ENCODE results near the gene TMEM120B. TPM values are rescaled to one million over a fixed set of nuclear protein-coding genes. Genes with fewer than 3 reads are reported as not detected.

The TMEM120B gene
- total RNA-seq, 1 experiment from 2014 or later, result 14.2 TPM

GRCh38 chr12:121823101-121823726, 110.7 kb downstream of the TMEM120B start:
- intact Hi-C loops (cut with micrococcal nuclease), result no loop called here
- H3K4me1 Mint-ChIP-seq (ENCODE audit: insufficient read depth, unreplicated experiment), result no peaks in the 10 kb centered on the region
- ChIA-PET CTCF (interaction anchor here (2.1 kb wide), 1 partner anchor 29 kb away, joined by 7 read pairs; the partner anchor contains the start of gene RHOF), POLR2A (interaction anchor here (0.6 kb wide), 1 partner anchor 1472 kb away, joined by 4 read pairs; no protein-coding TSS in a partner anchor)
- H3K27me3 Mint-ChIP-seq (ENCODE audit: insufficient read depth, unreplicated experiment), result no peaks in the 10 kb centered on the region
- no peaks in the 10 kb centered on the region for H3K9me3 Mint-ChIP-seq (ENCODE audit: unreplicated experiment)
- TF ChIP-seq CTCF (IDR thresholded peaks at IDR 0.05; ENCODE audit: unreplicated experiment), result no peak
- no TSS peak for BruUV-seq (replicated peaks)
- H3K36me3 Mint-ChIP-seq (ENCODE audit: insufficient read depth, unreplicated experiment), result peaks cover 85% of the 10 kb centered on the region
- no peak overlapping the region for H3K27ac Mint-ChIP-seq (ENCODE audit: low read depth, unreplicated experiment)
- no peak for DNase-seq (ENCODE audit: unreplicated experiment)
- no peak overlapping the region for H3K4me3 Mint-ChIP-seq (ENCODE audit: unreplicated experiment)

- Mint-ChIP-seq H3K4me3 (ENCODE audit: unreplicated experiment) (no peak overlapping the region), H3K9me3 (ENCODE audit: unreplicated experiment) (no peaks in the 10 kb centered on the region), H3K36me3 (ENCODE audit: insufficient read depth, unreplicated experiment) (peaks cover 85% of the 10 kb centered on the region), H3K4me1 (ENCODE audit: insufficient read depth, unreplicated experiment) (no peaks in the 10 kb centered on the region), H3K27me3 (ENCODE audit: insufficient read depth, unreplicated experiment) (no peaks in the 10 kb centered on the region), H3K27ac (ENCODE audit: low read depth, unreplicated experiment) (no peak overlapping the region)
- no TSS peak for BruUV-seq (replicated peaks)
- ChIA-PET CTCF (interaction anchor here (2.1 kb wide), 1 partner anchor 29 kb away, joined by 7 read pairs; the partner anchor contains the start of gene RHOF), POLR2A (interaction anchor here (0.6 kb wide), 1 partner anchor 1472 kb away, joined by 4 read pairs; no protein-coding TSS in a partner anchor)
- TF ChIP-seq CTCF (IDR thresholded peaks at IDR 0.05; ENCODE audit: unreplicated experiment), result no peak
- intact Hi-C loops (cut with micrococcal nuclease), result no loop called here
- no peak for DNase-seq (ENCODE audit: unreplicated experiment)
Measured at GRCh38 chr12:121823727-121824115, 111.2 kb downstream of the TMEM120B start.

GRCh38 chr12:121825041-121825523, 112.5 kb downstream of the TMEM120B start:
- ChIA-PET CTCF (interaction anchor here (0.7 to 2.1 kb wide), 4 partner anchors 14 to 31 kb away, joined by 3 to 7 read pairs (median 3); partner anchors contain the start of gene RHOF), POLR2A (interaction anchor here (0.9 to 1.1 kb wide), 2 partner anchors 14 to 64 kb away, joined by 3 read pairs; partner anchors contain the start of gene PSMD9)
- no peak for DNase-seq (ENCODE audit: unreplicated experiment)
- no peak for TF ChIP-seq CTCF (IDR thresholded peaks at IDR 0.05; ENCODE audit: unreplicated experiment)
- Mint-ChIP-seq H3K36me3 (ENCODE audit: insufficient read depth, unreplicated experiment) (peaks cover 73% of the 10 kb centered on the region), H3K27me3 (ENCODE audit: insufficient read depth, unreplicated experiment) (no peaks in the 10 kb centered on the region), H3K4me3 (ENCODE audit: unreplicated experiment) (no peak overlapping the region), H3K27ac (ENCODE audit: low read depth, unreplicated experiment) (no peak overlapping the region), H3K9me3 (ENCODE audit: unreplicated experiment) (no peaks in the 10 kb centered on the region), H3K4me1 (ENCODE audit: insufficient read depth, unreplicated experiment) (no peaks in the 10 kb centered on the region)
- no TSS peak for BruUV-seq (replicated peaks)
- intact Hi-C loops (cut with micrococcal nuclease), result no loop called here

DNA sequence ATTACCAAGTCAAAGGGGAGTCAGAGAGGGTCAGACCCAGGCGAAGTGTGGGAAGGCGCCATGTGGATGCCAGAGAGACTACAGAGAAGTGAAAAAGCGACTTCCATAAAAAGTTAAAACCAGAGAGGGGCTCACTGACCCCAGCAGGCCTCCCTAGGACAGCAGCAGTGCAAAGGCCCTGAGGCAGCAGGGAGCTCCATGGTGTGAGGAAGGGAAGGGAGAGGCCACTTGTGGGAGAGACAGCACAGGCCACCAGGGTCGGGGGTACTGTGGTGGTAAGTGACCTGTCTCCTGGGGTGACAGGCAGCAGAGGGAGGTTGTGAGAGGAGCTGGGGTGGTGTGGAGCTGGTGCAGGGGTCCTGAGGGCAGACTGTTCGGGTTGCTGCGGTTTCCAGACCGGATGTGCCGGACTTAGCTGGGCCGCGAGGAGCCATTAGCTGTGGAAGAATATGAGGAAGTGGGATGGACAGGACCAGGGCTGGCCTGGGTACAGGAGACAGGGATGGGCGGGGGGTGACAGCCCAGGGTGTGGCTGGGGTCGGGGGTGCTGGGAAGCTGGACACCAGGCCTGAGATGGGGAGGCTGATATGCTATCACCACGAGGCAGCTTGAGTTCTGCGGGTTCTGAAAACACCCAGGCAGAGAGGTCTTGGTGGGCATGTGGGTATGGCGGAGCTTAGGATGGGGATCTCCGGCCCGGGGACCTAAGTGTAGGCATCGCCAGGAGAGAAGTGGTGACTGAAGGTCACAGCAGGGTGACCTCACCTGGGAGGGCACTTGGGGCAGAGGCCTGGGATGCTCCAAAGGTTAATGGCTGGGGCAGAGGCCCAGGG, 114.0 kb downstream of the TMEM120B start:
- no peak for TF ChIP-seq CTCF (IDR thresholded peaks at IDR 0.05; ENCODE audit: unreplicated experiment)
- no peak for DNase-seq (ENCODE audit: unreplicated experiment)
- intact Hi-C loops (cut with micrococcal nuclease), result no loop called here
- H3K9me3 Mint-ChIP-seq (ENCODE audit: unreplicated experiment), result no peaks in the 10 kb centered on the region
- H3K27me3 Mint-ChIP-seq (ENCODE audit: insufficient read depth, unreplicated experiment), result no peaks in the 10 kb centered on the region
- no peaks in the 10 kb centered on the region for H3K4me1 Mint-ChIP-seq (ENCODE audit: insufficient read depth, unreplicated experiment)
- POLR2A ChIA-PET, result interaction anchor here (0.6 to 1.5 kb wide), 3 partner anchors 24 to 124 kb away, joined by 3 to 4 read pairs (median 3); no protein-coding TSS in a partner anchor
- no TSS peak for BruUV-seq (replicated peaks)
- peaks cover 76% of the 10 kb centered on the region for H3K36me3 Mint-ChIP-seq (ENCODE audit: insufficient read depth, unreplicated experiment)
- no peak overlapping the region for H3K27ac Mint-ChIP-seq (ENCODE audit: low read depth, unreplicated experiment)
- CTCF ChIA-PET, result interaction anchor here (1.9 kb wide), 1 partner anchor 32 kb away, joined by 8 read pairs; the partner anchor contains the start of gene RHOF
- H3K4me3 Mint-ChIP-seq (ENCODE audit: unreplicated experiment), result no peak overlapping the region
